Measurements from ENCODE around the gene MCRIP1.

DNA sequence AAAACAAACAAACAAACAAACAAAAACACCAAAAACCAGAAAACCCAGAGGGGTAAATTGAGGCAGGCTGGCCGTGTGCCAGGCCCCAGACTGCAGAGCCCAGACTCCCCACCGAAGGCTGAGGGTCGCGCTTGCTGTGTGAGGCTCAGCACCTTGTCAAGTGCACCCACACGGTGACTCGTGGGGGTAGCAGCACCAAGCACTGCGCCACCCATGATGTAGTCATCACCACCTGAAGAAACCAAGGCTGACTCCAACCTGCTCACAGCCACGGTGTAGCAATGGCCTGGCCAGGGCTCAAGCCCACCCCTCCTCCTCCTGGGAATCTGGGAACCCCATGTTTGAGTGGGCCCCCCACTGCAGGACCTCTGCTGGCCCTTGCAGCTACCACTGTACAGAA, 11.9 kb downstream of the MCRIP1 start:
- TF ChIP-seq CTCF (IDR thresholded peaks at IDR 0.05; ENCODE audit: poor library complexity), result no peak
- TF ChIP-seq EZH2 (IDR thresholded peaks at IDR 0.05; ENCODE audit: borderline replicate concordance), result no peak
- no peak for TF ChIP-seq EZH2phosphoT487 (IDR thresholded peaks at IDR 0.05; ENCODE audit: low read depth, severe bottlenecking, unreplicated experiment)
